HEK293 (cell line): ENCODE results near the gene IDE.
"Not testable (repeated sequence)": the region's sequence is repeated elsewhere in the genome, so short reads cannot be mapped to it uniquely, and the experiment has no call there.

Experiments used
- CTCF ChIA-PET: fragments of 350-600 bp; formaldehyde crosslinking; extraction: SDS; loops from one replicate; lab custom pipeline; 2021; ENCODE audit warnings: antibody characterized with exemption; lab: Yijun Ruan, JAX
- POLR2A ChIA-PET: fragments of 300-600 bp; formaldehyde crosslinking; extraction: SDS; loops from one replicate; lab custom pipeline; 2020; ENCODE audit warnings: antibody characterized with exemption, inconsistent platforms; lab: Yijun Ruan, JAX
- H3K27ac ChIP-seq: fragments of 200-500 bp; sonication (Bioruptor generic); 2 replicates; pipeline ENCODE4 v1.5.1; 2014; ENCODE audit warnings: low read depth, low read length, control low read depth, inconsistent platforms; ENCODE audit errors: extremely low read depth
- H3K36me3 ChIP-seq, 2 experiments: fragments of 200-500 bp in 1 of 2; sonication (Bioruptor generic) in 1 of 2; 1 replicate in 1 of 2; 2 replicates in 1 of 2; pipeline ENCODE4 v1.5.1; 2014 to 2017; ENCODE audit warnings: inconsistent platforms in 2 of 2, low read length in 2 of 2; ENCODE audit not compliant: control insufficient read depth in 2 of 2, insufficient read depth in 1 of 2
- H3K4me1 ChIP-seq: fragments of 200-500 bp; sonication (Bioruptor generic); 2 replicates; pipeline ENCODE4 v1.5.1; 2014; ENCODE audit warnings: mild to moderate bottlenecking, low read length, inconsistent platforms; ENCODE audit not compliant: control insufficient read depth, insufficient read depth
- H3K4me3 ChIP-seq: 2 replicates; pipeline ENCODE4 v1.5.1; 2011; ENCODE audit warnings: low read depth, mild to moderate bottlenecking, control low read depth, low read length, moderate library complexity
- H3K9me3 ChIP-seq: fragments of 200-500 bp; sonication (Bioruptor generic); 2 replicates; pipeline ENCODE4 v1.5.1; 2014; ENCODE audit warnings: low read depth, low read length, inconsistent platforms; ENCODE audit not compliant: control insufficient read depth, insufficient read depth
- GLI2 ChIP-seq: fragments of 450-650 bp; formaldehyde crosslinking; IDR thresholded peaks from 2 replicates; pipeline ENCODE4; 2017; ENCODE audit warnings: missing biosample characterization, missing genetic modification characterization, low read depth, borderline replicate concordance
- GLIS2 ChIP-seq: fragments of 450-650 bp; formaldehyde crosslinking; IDR thresholded peaks from 2 replicates; pipeline ENCODE4 v1.5.1; 2016; ENCODE audit warnings: missing biosample characterization, missing genetic modification characterization
- KLF8 ChIP-seq: fragments of 450-650 bp; formaldehyde crosslinking; IDR thresholded peaks from 2 replicates; pipeline ENCODE4 v1.5.1; 2016; ENCODE audit warnings: missing biosample characterization, missing genetic modification characterization
- MEIS1 ChIP-seq: sonication (generic); formaldehyde crosslinking; IDR thresholded peaks from 2 replicates; pipeline ENCODE4 v1.8.1; 2022; ENCODE audit warnings: missing genetic modification reagents, mild to moderate bottlenecking, borderline replicate concordance
- MYNN ChIP-seq: fragments of 450-650 bp; formaldehyde crosslinking; IDR thresholded peaks from 2 replicates; pipeline ENCODE4 v1.5.1; 2016; ENCODE audit warnings: missing biosample characterization, missing genetic modification characterization, borderline replicate concordance
- PRDM1 ChIP-seq: fragments of 450-650 bp; formaldehyde crosslinking; IDR thresholded peaks from 2 replicates; pipeline ENCODE4; 2016; ENCODE audit warnings: missing biosample characterization, missing genetic modification characterization
- SP7 ChIP-seq: fragments of 450-650 bp; formaldehyde crosslinking; IDR thresholded peaks from 2 replicates; pipeline ENCODE4 v1.5.1; 2016; ENCODE audit warnings: missing biosample characterization, missing genetic modification characterization
- ZBTB17 ChIP-seq: fragments of 450-650 bp; formaldehyde crosslinking; IDR thresholded peaks from 2 replicates; pipeline ENCODE4 v1.5.1; 2016; ENCODE audit warnings: missing biosample characterization, missing genetic modification characterization
- ZFP69B ChIP-seq: fragments of 450-650 bp; formaldehyde crosslinking; IDR thresholded peaks from 2 replicates; pipeline ENCODE4 v1.5.1; 2016; ENCODE audit warnings: missing biosample characterization, missing genetic modification characterization
- ZNF138 ChIP-seq: fragments of 450-650 bp; formaldehyde crosslinking; IDR thresholded peaks from 2 replicates; pipeline ENCODE4 v1.5.1; 2016; ENCODE audit warnings: missing biosample characterization, missing genetic modification characterization, borderline replicate concordance
- ZNF155 ChIP-seq: fragments of 450-650 bp; formaldehyde crosslinking; IDR thresholded peaks from 2 replicates; pipeline ENCODE4 v1.5.1; 2016; ENCODE audit warnings: missing biosample characterization, missing genetic modification characterization
- ZNF248 ChIP-seq: fragments of 450-650 bp; formaldehyde crosslinking; IDR thresholded peaks from 2 replicates; pipeline ENCODE4 v1.5.1; 2017; ENCODE audit warnings: missing biosample characterization, missing genetic modification characterization
- ZNF335 ChIP-seq: fragments of 450-650 bp; formaldehyde crosslinking; conservative IDR thresholded peaks from 2 replicates; pipeline ENCODE4 v1.5.1; 2016; ENCODE audit warnings: missing biosample characterization, missing genetic modification characterization
- ZNF37A ChIP-seq: fragments of 450-650 bp; IDR thresholded peaks from 2 replicates; pipeline ENCODE4 v1.5.1; 2018; ENCODE audit warnings: missing biosample characterization, missing genetic modification characterization
- ZNF391 ChIP-seq: fragments of 450-650 bp; formaldehyde crosslinking; IDR thresholded peaks from 2 replicates; pipeline ENCODE4 v1.5.1; 2016; ENCODE audit warnings: low read depth, missing biosample characterization, missing genetic modification characterization, borderline replicate concordance
- ZNF416 ChIP-seq: fragments of 450-650 bp; formaldehyde crosslinking; IDR thresholded peaks from 2 replicates; pipeline ENCODE4 v1.5.1; 2016; ENCODE audit warnings: missing biosample characterization, missing genetic modification characterization
- ZNF514 ChIP-seq: fragments of 450-650 bp; formaldehyde crosslinking; IDR thresholded peaks from 2 replicates; pipeline ENCODE4 v1.5.1; 2016; ENCODE audit warnings: missing biosample characterization, missing genetic modification characterization
- ZNF555 ChIP-seq: fragments of 450-650 bp; formaldehyde crosslinking; conservative IDR thresholded peaks from 2 replicates; pipeline ENCODE4 v1.5.1; 2017; ENCODE audit warnings: missing biosample characterization, mild to moderate bottlenecking, missing genetic modification characterization, inconsistent platforms
- ZNF571 ChIP-seq: fragments of 450-650 bp; formaldehyde crosslinking; IDR thresholded peaks from 2 replicates; pipeline ENCODE4 v1.5.0; 2017; ENCODE audit warnings: missing biosample characterization, missing genetic modification characterization
- ZNF600 ChIP-seq: fragments of 450-650 bp; formaldehyde crosslinking; IDR thresholded peaks from 2 replicates; pipeline ENCODE4 v1.5.1; 2016; ENCODE audit warnings: missing biosample characterization, missing genetic modification characterization
- ZNF623 ChIP-seq: fragments of 450-650 bp; formaldehyde crosslinking; IDR thresholded peaks from 2 replicates; pipeline ENCODE4 v1.5.1; 2016; ENCODE audit warnings: missing biosample characterization, missing genetic modification characterization
- ZNF701 ChIP-seq: fragments of 450-650 bp; formaldehyde crosslinking; IDR thresholded peaks from 2 replicates; pipeline ENCODE4 v1.5.1; 2016; ENCODE audit warnings: missing biosample characterization, missing genetic modification characterization
- ZNF747 ChIP-seq: fragments of 450-650 bp; formaldehyde crosslinking; IDR thresholded peaks from 2 replicates; pipeline ENCODE4 v1.5.1; 2016; ENCODE audit warnings: missing biosample characterization, missing genetic modification characterization
- ZNF791 ChIP-seq: fragments of 450-650 bp; formaldehyde crosslinking; IDR thresholded peaks from 2 replicates; pipeline ENCODE4 v1.5.1; 2016; ENCODE audit warnings: missing biosample characterization, missing genetic modification characterization
- ZNF792 ChIP-seq: fragments of 450-650 bp; formaldehyde crosslinking; IDR thresholded peaks from 2 replicates; pipeline ENCODE4 v1.5.1; 2016; ENCODE audit warnings: missing biosample characterization, missing genetic modification characterization
- ZNF830 ChIP-seq: fragments of 450-650 bp; IDR thresholded peaks from 2 replicates; pipeline ENCODE4 v1.5.0; 2018; ENCODE audit warnings: missing biosample characterization, missing genetic modification characterization, low read depth, mild to moderate bottlenecking, moderate library complexity
- ZSCAN23 ChIP-seq: fragments of 450-650 bp; formaldehyde crosslinking; IDR thresholded peaks from 2 replicates; pipeline ENCODE4 v1.5.1; 2016; ENCODE audit warnings: missing biosample characterization, missing genetic modification characterization
- ZXDB ChIP-seq: fragments of 450-650 bp; formaldehyde crosslinking; IDR thresholded peaks from 2 replicates; pipeline ENCODE4 v1.5.1; 2016; ENCODE audit warnings: missing biosample characterization, missing genetic modification characterization
- TF ChIP-seq, protein P1 (sequence below): fragments of 450-650 bp; formaldehyde crosslinking; IDR thresholded peaks from 2 replicates; pipeline ENCODE4 v1.5.1; 2017; ENCODE audit warnings: missing biosample characterization, missing genetic modification characterization

Gene IDE

DNA sequence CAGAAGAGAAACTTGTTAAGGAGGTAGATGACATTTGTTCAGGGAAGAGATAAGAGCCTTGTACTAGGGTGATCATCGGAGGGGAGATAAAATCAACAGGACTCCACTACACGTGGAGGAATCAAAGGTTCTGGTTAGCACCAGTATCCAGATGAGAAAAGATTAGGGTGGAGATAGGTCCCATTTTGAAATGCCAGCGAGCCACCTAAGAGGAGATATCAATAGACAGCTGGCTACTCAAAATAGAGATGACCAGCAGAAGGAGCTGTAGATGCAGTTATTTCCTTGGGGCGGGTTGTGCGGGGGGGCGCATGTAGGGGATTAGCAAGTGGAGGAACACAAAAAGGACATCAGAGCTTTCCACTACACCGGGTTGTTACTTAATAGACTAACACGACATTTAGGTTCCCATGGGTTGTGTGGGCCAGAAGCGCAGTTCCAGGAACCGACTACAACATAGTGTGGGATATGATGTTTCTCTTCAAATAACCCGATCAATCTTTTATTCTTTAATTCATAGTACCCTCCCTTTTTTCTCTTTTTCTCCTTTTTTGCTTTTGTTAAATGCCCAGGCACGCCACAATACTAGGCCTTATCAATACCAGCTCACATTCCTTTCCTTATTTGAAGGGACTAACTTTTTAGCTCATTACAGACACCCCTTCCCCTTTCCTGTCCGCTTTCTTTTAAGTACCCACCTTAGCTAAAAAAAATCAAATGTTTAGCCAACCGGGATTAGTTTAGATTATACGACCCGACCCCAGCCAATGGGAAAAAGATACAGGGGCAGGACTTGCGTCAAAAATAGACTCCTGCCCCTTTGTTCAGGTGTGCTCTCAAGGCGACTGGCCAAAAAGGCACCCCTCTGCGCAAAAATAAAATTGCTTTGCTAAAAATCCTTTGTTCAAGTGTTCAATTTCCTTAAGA is 17.0 kb upstream of the IDE start (continued):
- no peak for TF ChIP-seq ZNF600 (tag by site-specific recombination)

DNA sequence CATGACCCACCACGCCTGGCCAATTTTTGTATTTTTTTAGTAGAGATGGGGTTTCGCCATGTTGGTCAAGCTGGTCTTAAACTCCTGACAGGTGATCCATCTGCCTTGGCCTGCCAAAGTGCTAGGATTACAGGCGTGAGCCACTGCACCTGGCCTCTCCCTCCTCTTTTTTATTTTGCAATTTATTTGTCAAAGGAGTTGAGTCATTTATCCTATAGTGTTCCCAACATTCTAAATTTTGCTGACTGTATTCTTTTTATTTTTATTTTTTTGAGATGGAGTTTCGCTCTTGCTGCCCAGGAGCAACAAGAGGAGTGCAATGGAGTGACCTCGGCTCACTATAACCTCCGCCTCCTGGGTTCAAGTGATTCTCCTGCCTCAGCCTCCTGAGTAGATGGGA is 8.5 kb upstream of the IDE start:
- CTCF ChIA-PET, H3K4me3 ChIP-seq, H3K9me3 ChIP-seq, H3K4me1 ChIP-seq, H3K36me3 ChIP-seq, H3K27ac ChIP-seq: not testable (repeated sequence)
- POLR2A ChIA-PET: interaction anchor here (0.6 to 4.3 kb wide), 2 partner anchors 9 to 105 kb away, joined by 4 to 21 read pairs; no protein-coding TSS in a partner anchor

DNA sequence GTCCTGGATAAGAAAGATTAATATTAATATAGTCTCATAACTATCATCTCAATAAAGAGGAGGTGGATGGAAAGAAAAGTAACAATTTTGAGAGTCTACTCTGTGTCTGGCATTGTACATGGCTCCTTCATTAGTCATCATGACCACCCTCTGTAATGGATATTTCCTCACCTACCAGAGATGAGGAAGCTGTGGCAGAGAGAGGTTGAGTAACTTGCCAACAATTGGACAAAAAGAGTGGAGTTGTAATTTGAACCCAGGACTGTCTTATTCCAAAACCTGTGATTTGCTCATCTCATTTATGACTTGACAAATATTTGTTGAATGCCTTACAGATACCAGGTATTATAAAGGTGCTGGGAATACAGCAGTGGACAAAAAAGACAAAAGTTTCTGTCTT is 2.1 kb upstream of the IDE start:
- ChIA-PET CTCF (interaction anchor here (0.6 to 6.7 kb wide), 3 partner anchors 39 to 760 kb away, joined by 3 to 71 read pairs (median 4); no protein-coding TSS in a partner anchor), POLR2A (no interaction called here)
- H3K4me1 ChIP-seq: peaks cover 13% of the 10 kb centered on the region
- no peak overlapping the region for H3K27ac ChIP-seq
- H3K36me3 ChIP-seq: no peaks in the 10 kb centered on the region
- H3K9me3 ChIP-seq: no peaks in the 10 kb centered on the region
- 0 out of 2 replicates have a peak, but pooled peaks have one; percentile 18 for TF ChIP-seq SP7
- TF ChIP-seq ZNF830 (tag by site-specific recombination): no peak
- peak; percentile 26; the same call in 1 of the 2 replicates for TF ChIP-seq ZNF335
- no peak for TF ChIP-seq ZNF37A (tag by site-specific recombination)
- TF ChIP-seq ZNF514 (tag by site-specific recombination): no peak
- TF ChIP-seq ZNF416 (tag by site-specific recombination): no peak
- no peak overlapping the region for H3K4me3 ChIP-seq

DNA sequence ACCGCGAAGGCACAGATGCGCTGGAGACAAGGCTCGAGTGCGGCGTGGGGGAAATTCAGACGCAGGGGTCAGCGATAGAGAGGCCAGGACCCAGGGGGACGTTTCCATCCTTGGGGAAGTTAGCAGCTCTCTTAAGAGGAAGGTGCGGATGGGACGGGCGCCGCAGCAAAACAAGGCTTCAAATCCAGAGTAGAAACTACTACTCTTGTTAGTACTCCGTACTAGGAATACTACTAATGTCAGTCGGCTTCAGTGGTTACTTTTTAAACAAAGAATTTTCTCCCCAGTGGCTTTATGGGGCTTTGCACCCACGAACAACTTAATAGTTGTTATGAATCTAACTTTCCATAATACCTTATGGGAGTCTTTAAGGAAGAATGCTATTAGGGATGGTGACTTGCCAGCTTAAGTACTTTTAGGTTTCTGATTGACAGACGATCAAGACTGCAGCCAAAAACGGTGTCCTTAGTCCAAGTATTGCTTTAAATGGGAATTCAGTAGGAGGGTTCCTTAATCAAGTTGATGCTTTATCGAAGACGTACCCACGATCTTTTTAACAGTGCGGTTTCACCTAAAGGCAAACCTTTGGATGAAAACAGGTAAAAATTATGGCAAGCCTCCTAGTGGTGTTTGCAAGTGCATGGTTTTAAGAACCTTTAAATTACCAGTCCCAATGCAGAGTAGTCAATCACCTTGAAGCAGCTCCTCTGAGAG is 812 bp upstream of the IDE start:
- POLR2A ChIA-PET: interaction anchor here (0.6 to 1.8 kb wide), 12 partner anchors 9 to 284 kb away, joined by 3 to 15 read pairs (median 4); partner anchors contain the start of genes CPEB3, EXOC6, HHEX and KIF11
- H3K36me3 ChIP-seq: no peaks in the 10 kb centered on the region
- H3K27ac ChIP-seq: peak overlapping the region; percentile 95
- H3K9me3 ChIP-seq: no peaks in the 10 kb centered on the region
- peaks cover 13% of the 10 kb centered on the region for H3K4me1 ChIP-seq
- peak overlapping the region; percentile 84 for H3K4me3 ChIP-seq
- CTCF ChIA-PET: interaction anchor here (0.5 to 6.7 kb wide), 17 partner anchors 9 to 97 kb away, joined by 3 to 71 read pairs (median 4); no protein-coding TSS in a partner anchor
- no peak for TF ChIP-seq MEIS1 (CRISPR knock-in tag)
- no peak for TF ChIP-seq ZNF747 (tag by site-specific recombination)
- no peak for TF ChIP-seq MYNN (tag by site-specific recombination)
- TF ChIP-seq ZFP69B (tag by site-specific recombination): no peak
- TF ChIP-seq ZNF138: no peak
- TF ChIP-seq, protein P1, sequence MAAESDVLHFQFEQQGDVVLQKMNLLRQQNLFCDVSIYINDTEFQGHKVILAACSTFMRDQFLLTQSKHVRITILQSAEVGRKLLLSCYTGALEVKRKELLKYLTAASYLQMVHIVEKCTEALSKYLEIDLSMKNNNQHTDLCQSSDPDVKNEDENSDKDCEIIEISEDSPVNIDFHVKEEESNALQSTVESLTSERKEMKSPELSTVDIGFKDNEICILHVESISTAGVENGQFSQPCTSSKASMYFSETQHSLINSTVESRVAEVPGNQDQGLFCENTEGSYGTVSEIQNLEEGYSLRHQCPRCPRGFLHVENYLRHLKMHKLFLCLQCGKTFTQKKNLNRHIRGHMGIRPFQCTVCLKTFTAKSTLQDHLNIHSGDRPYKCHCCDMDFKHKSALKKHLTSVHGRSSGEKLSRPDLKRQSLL (tag by site-specific recombination): peak; percentile 92
- peak; percentile 3; the same call in 1 of the 2 replicates for TF ChIP-seq ZNF391
- TF ChIP-seq ZNF571: no peak
- TF ChIP-seq KLF8 (tag by site-specific recombination): no peak
- TF ChIP-seq ZNF623 (tag by site-specific recombination): no peak
- no peak for TF ChIP-seq ZXDB (tag by site-specific recombination)
- TF ChIP-seq PRDM1 (tag by site-specific recombination): no peak
- no peak for TF ChIP-seq ZNF155 (tag by site-specific recombination)
- no peak for TF ChIP-seq ZSCAN23
- TF ChIP-seq ZNF791: no peak
- no peak for TF ChIP-seq ZBTB17 (tag by site-specific recombination)
- TF ChIP-seq ZNF555 (tag by site-specific recombination): no peak
- TF ChIP-seq GLIS2 (tag by site-specific recombination): peak; percentile 90
- no peak for TF ChIP-seq GLI2 (tag by site-specific recombination)
- TF ChIP-seq ZNF701 (tag by site-specific recombination): no peak
- no peak for TF ChIP-seq ZNF792
- no peak for TF ChIP-seq ZNF248
